Urinary bladder (tissue), 4 donors: ENCODE measurements around the gene DOK4. TPM values are rescaled to one million over a fixed set of nuclear protein-coding genes. Genes with fewer than 3 reads are reported as not detected.

ENCODE experiments used
- DNase-seq: peaks from one replicate; pipeline ENCODE4 v3.0.0-alpha.2; 2015; ENCODE audit errors: extremely low spot score
- H3K27ac ChIP-seq: one replicate; pipeline ENCODE4 v1.5.1; 2013; ENCODE audit warnings: low read depth, mild to moderate bottlenecking, moderate library complexity
- H3K36me3 ChIP-seq: one replicate; pipeline ENCODE4 v1.6.1; 2013; ENCODE audit warnings: mild to moderate bottlenecking, moderate library complexity; ENCODE audit not compliant: insufficient read depth
- H3K4me1 ChIP-seq: one replicate; pipeline ENCODE4 v1.6.1; 2013; ENCODE audit warnings: mild to moderate bottlenecking, moderate library complexity; ENCODE audit not compliant: insufficient read depth
- H3K4me3 ChIP-seq: one replicate; pipeline ENCODE4 v1.5.1; 2013; ENCODE audit warnings: low read depth, low read length
- WGBS: extraction: QIAGEN DNeasy Blood & Tissue Kit; methylation state at CpG from one replicate; pipeline ENCODE4 v1.1.7; 2013; 5-methylcytosine and 5-hydroxymethylcytosine counted together
- polyA plus RNA-seq: library from polyadenylated mRNA; stranded (reverse); fragments of 200-250 nt; gene quantifications from one replicate; pipeline ENCODE4 v1.2.3, GENCODE V29; 2013
- total RNA-seq: library from RNA; depleted of rRNA; stranded (reverse); fragments of >200 nt; gene quantifications from one replicate; pipeline ENCODE4 v1.2.3, GENCODE V29; 2014
- donor health status: healthy with polysubstance abuse.
- donor health status: healthy.

DOK4 gene
- total RNA-seq, result 11.8 TPM
- 21.3 TPM for polyA plus RNA-seq

DNA sequence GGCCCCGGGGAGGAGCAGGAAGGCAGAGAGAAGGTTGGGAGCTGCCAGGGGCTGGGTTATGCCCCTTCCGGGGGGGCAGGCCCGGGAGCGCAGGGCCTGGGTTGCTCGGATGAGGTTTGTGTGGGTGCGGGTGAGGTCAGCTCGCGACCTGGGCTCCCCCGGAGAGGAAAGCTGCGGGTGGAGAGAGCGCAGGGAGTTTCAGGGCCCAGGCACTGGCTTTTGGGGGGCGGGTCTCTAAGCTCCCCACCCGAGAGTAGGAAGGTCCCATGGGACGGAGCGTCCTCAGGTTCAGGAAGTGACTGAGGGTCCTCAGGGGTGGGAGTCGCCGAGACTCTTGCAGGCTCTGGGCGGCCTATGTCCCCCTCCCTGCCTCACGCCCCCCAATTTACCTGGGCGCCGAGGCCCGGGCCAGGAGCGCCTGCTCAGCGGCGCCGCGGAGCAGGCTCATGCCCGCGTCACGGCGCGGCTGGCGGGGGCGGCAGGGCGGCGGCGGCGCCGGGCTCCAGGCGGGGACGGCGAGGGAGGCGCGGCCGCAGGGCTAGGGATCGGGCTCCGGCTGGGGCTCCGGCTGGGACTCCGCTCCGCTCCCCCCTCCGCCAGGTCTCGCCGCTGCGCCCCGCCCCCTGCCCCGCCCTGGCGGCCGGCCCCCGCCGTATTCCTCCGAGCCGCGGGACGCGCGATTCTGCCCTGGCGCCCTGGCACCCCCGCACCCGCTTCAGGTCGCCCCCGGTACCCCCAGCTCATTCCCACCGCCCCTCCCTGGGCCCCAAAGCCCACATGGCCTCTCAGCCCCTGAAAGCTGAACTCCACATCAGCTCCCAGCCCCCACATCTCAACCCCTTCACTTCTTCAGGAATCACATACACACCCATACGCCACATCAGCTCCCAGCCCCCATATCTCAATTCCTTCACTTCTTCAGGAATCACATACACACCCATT lies at the start of gene DOK4:
Gene DOK4 (minus strand): TSS at position 578 of the 942 bp plus-strand sequence. CDS start 6,986 bp downstream, outside the sequence.
- Histone ChIP-seq H3K4me1 (no peaks in the 10 kb centered on the region), H3K36me3 (no peaks in the 10 kb centered on the region), H3K4me3 (peak within 1 kb of the TSS; percentile 85), H3K27ac (peak within 1 kb of the TSS; percentile 55)
- no peak for DNase-seq
- WGBS, result 1% methylated on average over 73 of the region's 73 CpGs

DNA sequence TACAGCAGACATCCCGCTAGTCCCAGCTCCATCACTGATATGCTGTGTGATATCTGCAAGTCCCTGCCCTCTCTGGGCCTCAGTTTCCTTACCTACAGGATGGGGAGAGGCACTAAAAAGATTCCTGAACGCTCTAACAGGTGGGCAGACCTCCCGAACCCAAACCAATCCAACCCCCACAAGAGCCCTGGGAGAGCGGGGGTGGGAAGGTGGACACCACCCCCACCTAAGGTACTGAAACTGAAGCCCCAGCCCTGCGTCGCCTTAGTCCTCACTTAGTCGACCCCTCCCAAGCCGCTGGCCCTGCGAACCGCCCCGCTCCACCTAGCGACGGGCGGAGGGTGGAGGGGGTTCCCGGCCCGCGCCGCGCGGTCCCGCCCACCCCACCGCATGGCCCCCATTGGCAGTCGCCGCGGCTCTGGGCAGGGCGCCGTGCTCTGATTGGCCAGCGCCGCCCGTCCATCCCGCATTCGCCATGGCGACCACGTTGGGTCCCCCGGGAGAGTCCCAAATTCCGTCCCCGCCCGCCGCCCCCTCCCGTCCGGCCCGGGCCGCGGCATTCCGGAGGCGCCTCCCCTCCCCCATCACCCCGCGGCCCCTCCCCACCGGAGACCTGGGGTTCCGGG lies 49.5 kb upstream of the DOK4 start:
- DNase-seq, result peak; percentile 47
- H3K4me3 ChIP-seq, result peak overlapping the region; percentile 90
- WGBS, result under 1% methylated on average over 50 of the region's 50 CpGs
- H3K4me1 ChIP-seq, result peaks cover 2% of the 10 kb centered on the region
- H3K27ac ChIP-seq, result peak overlapping the region; percentile 88
- H3K36me3 ChIP-seq, result no peaks in the 10 kb centered on the region

- Histone ChIP-seq H3K4me1 (peaks cover 2% of the 10 kb centered on the region), H3K4me3 (peak overlapping the region; percentile 90), H3K36me3 (no peaks in the 10 kb centered on the region), H3K27ac (no peak overlapping the region)
- WGBS, result 42% methylated on average over 13 of the region's 13 CpGs
- no peak for DNase-seq
These were observed 48.8 kb upstream of the DOK4 start for GRCh38 chr16:57534881-57535658.

DNA sequence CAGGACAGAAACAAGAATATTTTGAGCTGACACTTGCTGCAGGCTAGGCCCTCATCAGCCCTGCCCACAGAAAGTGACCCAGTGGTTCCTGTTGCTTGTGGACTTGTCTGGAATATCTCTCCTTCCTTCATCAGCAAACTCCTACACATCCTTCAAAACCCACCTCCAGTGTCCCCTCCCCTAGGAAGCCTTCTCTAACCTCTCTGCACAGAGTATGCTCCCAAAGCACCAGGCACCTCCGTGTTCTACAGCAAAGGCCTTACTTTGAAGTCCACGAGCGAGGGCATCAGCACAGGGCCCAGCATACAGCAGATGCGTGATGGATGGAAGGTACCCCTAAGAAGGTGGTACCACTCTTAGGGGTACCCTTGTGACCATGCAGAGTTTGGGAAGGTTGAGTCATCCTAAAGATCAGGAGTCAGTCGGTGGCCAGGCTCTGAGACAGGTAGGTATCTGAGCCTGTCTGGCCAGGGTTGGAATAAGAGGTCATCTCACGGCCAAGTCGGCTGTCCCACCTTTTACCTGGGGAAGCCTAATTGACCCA lies 48.1 kb upstream of the DOK4 start:
- H3K27ac ChIP-seq, result no peak overlapping the region
- DNase-seq, result no peak
- no peak overlapping the region for H3K4me3 ChIP-seq
- H3K36me3 ChIP-seq, result no peaks in the 10 kb centered on the region
- H3K4me1 ChIP-seq, result peaks cover 2% of the 10 kb centered on the region
- 94% methylated on average over 7 of the region's 7 CpGs for WGBS

- Histone ChIP-seq H3K27ac (no peak overlapping the region), H3K4me1 (peaks cover 2% of the 10 kb centered on the region), H3K36me3 (no peaks in the 10 kb centered on the region), H3K4me3 (no peak overlapping the region)
- no peak for DNase-seq
- 44% methylated on average over 19 of the region's 19 CpGs for WGBS
These were observed 47.4 kb upstream of the DOK4 start for GRCh38 chr16:57533431-57534336.

DNA sequence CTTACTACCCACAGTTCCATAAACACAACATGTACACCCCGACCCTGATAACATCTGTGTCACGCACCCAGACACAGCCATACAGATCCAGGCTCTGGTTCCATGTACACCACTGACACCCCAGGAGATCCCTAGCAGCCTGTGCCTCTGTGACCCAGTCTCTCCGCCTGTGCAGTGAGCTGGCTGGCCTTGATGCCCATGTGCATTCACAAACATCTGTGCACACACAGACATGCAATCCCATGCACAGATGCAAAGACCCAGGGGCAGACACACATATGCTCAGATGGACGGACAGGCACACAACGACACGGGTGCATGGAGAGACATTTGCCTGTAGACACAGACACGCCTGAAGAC lies 46.0 kb upstream of the DOK4 start:
- no peak for DNase-seq
- Histone ChIP-seq H3K4me1 (peaks cover 2% of the 10 kb centered on the region), H3K4me3 (no peak overlapping the region), H3K27ac (no peak overlapping the region), H3K36me3 (no peaks in the 10 kb centered on the region)
- WGBS, result 72% methylated on average over 7 of the region's 7 CpGs

DNA sequence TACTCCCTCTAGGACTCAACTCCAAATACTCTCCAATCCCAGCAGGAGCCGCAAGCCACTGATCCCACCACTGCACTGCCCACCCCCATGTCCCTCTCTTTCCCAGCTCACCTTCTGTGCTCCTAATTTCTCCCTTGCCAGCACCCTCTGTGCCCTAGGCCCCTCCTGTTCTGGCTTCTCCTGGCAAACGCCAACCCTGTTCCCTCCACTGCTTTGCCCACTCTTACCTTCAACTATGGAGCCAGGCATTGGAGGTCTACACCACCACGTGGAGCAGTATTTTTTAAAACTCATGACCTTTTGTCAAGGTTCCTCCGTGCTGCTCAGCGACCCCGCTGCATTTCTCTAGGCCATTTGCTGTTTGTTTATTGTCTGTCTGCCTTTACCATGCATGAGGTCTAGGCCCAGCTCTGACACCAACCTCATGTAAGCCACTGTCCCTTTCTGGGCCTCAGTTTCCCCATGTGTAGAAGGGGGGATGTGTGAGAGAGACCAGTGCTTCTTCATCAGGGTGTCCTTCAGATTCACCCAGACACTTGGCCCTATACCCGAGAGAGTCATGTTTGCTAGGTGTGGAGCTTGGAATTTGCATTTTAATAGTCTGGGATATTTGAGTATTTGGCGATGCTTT lies 45.5 kb upstream of the DOK4 start:
- Histone ChIP-seq H3K36me3 (no peaks in the 10 kb centered on the region), H3K4me3 (no peak overlapping the region), H3K4me1 (peaks cover 2% of the 10 kb centered on the region), H3K27ac (no peak overlapping the region)
- DNase-seq, result no peak
- 83% methylated on average over 8 of the region's 8 CpGs for WGBS

DNA sequence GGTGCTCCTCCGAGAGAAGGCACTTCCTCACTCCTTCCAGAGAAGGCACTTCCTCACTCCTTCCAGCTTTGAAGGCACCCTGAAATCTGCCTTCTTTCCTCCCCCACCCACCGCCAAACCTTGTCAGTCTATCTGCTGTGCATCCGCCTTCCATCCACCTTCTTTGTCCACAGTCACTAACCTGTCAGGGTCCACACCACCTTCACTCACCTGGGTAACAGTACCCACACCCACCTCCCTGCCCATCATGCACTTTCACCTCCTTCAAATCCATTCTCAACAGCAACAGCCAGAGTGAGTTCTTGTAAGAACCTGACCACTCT lies 44.9 kb upstream of the DOK4 start:
- no peak for DNase-seq
- H3K4me3 ChIP-seq, result no peak overlapping the region
- no peaks in the 10 kb centered on the region for H3K36me3 ChIP-seq
- H3K27ac ChIP-seq, result no peak overlapping the region
- peaks cover 2% of the 10 kb centered on the region for H3K4me1 ChIP-seq
- WGBS, result 85% methylated on average over 3 of the region's 3 CpGs

DNA sequence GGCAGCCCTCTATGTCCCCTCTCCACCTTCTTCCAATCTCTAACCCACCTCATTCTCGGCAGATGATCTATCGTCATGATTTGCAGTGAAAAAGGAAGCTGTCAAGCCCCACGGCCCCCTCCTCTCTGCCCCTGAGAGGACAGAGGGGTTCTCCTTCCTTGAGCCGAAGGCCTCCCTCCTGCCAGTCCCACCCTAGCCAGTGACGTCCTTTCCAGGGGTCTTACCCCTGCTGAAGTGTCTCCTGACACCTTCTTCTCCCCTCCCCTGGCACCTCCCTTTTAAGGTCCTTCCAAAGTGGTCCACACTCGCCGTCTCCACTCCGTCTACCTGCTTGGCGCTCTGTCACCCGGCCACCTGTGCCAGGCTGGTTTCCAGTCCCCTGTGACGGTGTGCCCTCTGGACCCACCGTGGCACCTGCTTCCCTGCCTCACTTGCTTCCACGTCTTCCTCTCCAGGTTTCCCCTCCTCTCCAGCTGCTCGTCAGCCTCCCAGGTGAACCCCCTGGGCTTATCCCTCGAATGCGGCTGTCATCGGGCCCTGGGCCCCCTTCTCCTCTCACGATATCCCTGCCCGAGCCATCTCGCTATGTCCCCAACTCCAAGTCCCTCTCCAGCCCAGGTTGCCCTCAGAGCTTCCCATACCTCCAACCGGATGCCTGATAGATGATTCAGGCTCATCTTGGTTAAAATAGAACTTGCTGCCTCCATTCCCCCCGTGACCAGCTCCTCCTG lies 44.4 kb upstream of the DOK4 start:
- peaks cover 2% of the 10 kb centered on the region for H3K4me1 ChIP-seq
- WGBS, result 84% methylated on average over 22 of the region's 22 CpGs
- peak overlapping the region; percentile 30 for H3K27ac ChIP-seq
- no peak overlapping the region for H3K4me3 ChIP-seq
- H3K36me3 ChIP-seq, result no peaks in the 10 kb centered on the region
- no peak for DNase-seq

DNA sequence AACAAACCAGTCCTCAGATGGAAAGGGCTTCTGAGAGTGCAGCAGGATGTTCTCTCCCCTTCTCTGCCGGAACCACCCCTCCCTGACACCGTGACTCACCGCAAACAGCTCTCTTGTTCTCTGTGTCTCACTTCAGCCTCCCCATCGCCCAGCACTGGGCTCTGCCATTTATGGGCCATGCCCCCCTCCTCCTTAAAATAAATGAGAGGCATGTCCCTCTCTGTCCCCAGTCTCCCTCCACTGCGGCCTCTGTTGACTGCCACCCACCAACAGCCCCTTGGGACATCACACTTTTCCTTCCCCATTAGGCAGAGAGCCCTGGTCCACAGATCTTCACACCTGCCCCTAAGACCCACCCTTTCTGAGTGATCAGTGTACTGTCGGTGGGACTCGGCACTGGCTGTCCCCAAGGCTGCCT lies 43.8 kb upstream of the DOK4 start:
- H3K36me3 ChIP-seq, result no peaks in the 10 kb centered on the region
- H3K27ac ChIP-seq, result no peak overlapping the region
- no peak overlapping the region for H3K4me3 ChIP-seq
- H3K4me1 ChIP-seq, result peaks cover 2% of the 10 kb centered on the region
- DNase-seq, result no peak
- 21% methylated on average over 7 of the region's 7 CpGs for WGBS

DNA sequence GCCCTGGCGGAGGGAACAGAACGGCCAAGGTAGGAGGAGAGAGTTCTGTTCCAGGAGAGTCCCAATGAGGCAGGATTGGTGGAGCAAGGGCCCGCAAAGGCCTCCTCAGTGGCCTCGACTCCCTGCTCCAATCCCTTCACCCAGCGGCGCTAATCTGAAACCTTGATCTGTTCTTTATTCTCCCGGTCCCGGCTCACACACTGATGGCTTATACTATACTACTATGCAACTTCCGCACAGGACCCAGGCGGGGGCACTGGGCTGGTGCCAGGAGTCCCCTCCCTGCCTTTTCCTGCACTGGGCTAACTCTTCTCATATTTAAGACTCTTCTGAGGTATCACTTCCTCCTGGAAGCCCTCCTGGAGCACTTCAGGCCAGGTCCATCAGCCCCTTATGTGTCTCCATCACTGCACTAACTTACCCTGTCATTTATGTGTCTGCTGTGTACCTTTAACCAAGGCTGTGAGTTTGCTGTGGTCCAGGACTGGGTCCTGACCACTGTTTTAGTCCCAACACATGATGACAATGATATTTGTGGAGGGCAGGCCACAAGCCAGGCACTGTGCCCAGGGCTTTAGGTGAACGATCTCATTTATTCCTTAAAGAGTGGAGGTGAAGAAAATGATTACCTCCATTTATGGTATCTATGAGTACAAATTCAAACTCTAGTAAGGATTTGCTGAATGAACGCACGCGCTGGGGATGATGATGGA lies 43.3 kb upstream of the DOK4 start:
- peaks cover 2% of the 10 kb centered on the region for H3K4me1 ChIP-seq
- H3K36me3 ChIP-seq, result no peaks in the 10 kb centered on the region
- H3K4me3 ChIP-seq, result no peak overlapping the region
- no peak overlapping the region for H3K27ac ChIP-seq
- no peak for DNase-seq
- 75% methylated on average over 14 of the region's 14 CpGs for WGBS
